GM13976 (cell line): Measurements from ENCODE around the gene AR.

ENCODE experiments used
- DNase-seq: peaks from one replicate; pipeline ENCODE4 v3.0.0; 2012; ENCODE audit warnings: low spot score
- CTCF ChIP-seq: IDR thresholded peaks from 2 replicates; pipeline ENCODE4 v1.5.1; 2012; ENCODE audit warnings: borderline replicate concordance, mild to moderate bottlenecking; ENCODE audit not compliant: insufficient read depth; ENCODE audit errors: extremely low read depth, missing control alignments, control extremely low read depth
- in situ Hi-C: fragments of 300-500 bp; cut with MboI; formaldehyde crosslinking; loops from one replicate; pipeline ENCODE4 v1.12.0; 2022; ENCODE audit warnings: low sequenced_read_pairs, mixed read lengths, inconsistent platforms; ENCODE audit not compliant: unreplicated experiment

Gene AR

DNA sequence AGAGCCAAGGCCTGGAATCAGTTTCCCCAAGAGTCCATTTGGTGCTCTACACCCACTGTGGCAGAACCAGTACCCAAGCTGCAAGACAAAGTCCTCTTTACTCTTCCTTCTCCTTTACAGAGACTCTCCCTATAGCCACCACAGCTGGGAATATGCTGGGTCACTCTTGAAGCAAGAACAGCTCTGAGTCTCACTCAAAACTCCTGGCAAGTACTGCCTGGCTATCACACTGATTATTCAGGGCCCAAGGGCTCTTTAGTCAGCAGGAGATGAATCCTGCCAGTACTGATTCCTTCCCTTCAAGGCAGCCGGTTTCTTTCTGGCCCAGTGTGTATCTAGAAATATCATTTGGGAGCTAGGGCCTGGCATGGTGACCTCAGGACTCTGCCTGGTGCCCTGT lies 130.9 kb downstream of the AR start:
- TF ChIP-seq CTCF, result no peak
- no peak for DNase-seq
- in situ Hi-C loops, result no loop called here

DNA sequence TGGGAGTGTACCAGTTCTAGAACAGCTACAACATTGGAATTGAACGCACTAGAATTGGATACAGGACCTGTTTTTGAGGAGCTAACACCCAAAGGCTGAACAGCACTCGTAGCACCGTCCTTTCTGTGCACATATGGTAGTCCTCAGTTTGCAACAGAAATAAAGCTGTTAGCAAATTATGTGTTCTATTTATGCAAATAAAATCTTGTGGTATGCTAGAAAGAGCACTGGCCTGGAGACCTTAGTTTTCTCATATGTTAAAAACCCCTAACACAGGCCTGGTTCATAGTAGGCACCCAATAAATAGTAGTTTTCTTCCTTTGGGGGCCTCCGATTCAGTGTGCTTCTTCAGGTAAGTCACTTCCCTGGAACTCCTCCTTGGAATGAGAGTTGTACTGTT lies 140.3 kb downstream of the AR start:
- in situ Hi-C loops, result no loop called here
- TF ChIP-seq CTCF, result no peak
- no peak for DNase-seq

- in situ Hi-C loops, result no loop called here
- no peak for DNase-seq
- TF ChIP-seq CTCF, result no peak
Observed at GRCh38 chrX:67692246-67692645, 148.4 kb downstream of the AR start.

- TF ChIP-seq CTCF, result no peak
- DNase-seq, result no peak
- in situ Hi-C loops, result no loop called here
Observed at GRCh38 chrX:67693928-67694327, 150.1 kb downstream of the AR start.

- in situ Hi-C loops, result no loop called here
- DNase-seq, result no peak
- no peak for TF ChIP-seq CTCF
Observed at GRCh38 chrX:67697452-67697851, 153.6 kb downstream of the AR start.

GRCh38 chrX:67700602-67701001 lies 156.8 kb downstream of the AR start:
- DNase-seq, result no peak
- no peak for TF ChIP-seq CTCF
- in situ Hi-C loops, result no loop called here

DNA sequence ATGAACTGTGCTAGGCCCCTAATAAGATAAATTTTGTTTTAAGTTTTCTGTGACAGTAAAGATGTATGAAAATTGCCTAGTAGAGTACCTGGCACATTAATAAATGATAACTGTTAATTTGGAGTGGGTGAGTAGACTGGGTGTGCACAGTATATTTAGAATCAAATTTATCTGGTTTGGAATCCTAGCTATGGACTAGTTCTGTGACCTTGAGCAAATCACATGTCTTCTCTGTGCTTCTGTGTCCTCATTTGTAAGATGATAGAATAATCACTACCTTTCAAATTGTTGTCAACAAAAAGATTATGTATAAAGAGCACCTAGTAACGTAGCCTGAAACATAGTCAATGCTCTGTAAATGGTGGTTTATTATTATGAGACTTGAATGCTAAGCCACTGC lies 170.2 kb downstream of the AR start:
- DNase-seq, result no peak
- no peak for TF ChIP-seq CTCF
- in situ Hi-C loops, result no loop called here
